Measurements from ENCODE around the gene LRRC41.
A peak's percentile ranks its signal among the peaks of the same experiment; 100 is the strongest.

The LRRC41 gene

GRCh38 chr1:46247436-46248121 lies 55.8 kb downstream of the LRRC41 start, which contains the start of gene RAD54L (continued):
- TF ChIP-seq TSHZ1 (tag by site-specific recombination; IDR thresholded peaks at IDR 0.05; ENCODE audit: borderline replicate concordance) (no peak; the same call in 1 of the 2 replicates), MZF1 (tag by site-specific recombination; IDR thresholded peaks at IDR 0.05; ENCODE audit: borderline replicate concordance) (no peak), SP3 (tag by site-specific recombination; IDR thresholded peaks at IDR 0.05) (peak; percentile 96), ZIC2 (tag by site-specific recombination; IDR thresholded peaks at IDR 0.05) (peak; percentile 5; the same call in 1 of the 2 replicates), ZNF112 (tag by site-specific recombination; IDR thresholded peaks at IDR 0.05) (no peak), ZNF707 (tag by site-specific recombination; IDR thresholded peaks at IDR 0.05) (no peak), ZNF292 (tag by site-specific recombination; IDR thresholded peaks at IDR 0.05; ENCODE audit: borderline replicate concordance, low read depth) (no peak)

- Histone ChIP-seq H3K9me3 (ENCODE audit: control insufficient read depth, insufficient read depth, low read depth, low read length) (no peaks in the 10 kb centered on the region), H3K27ac (ENCODE audit: extremely low read depth, low read depth, low read length) (peak overlapping the region; percentile 40; the same call in 1 of the 2 replicates), H3K36me3 (ENCODE audit: control insufficient read depth in 2 of 2, insufficient read depth in 1 of 2, low read length in 2 of 2) (peaks cover 19 to 34% of the 10 kb centered on the region in 2 experiments), H3K4me3 (ENCODE audit: low read depth, low read length) (peak overlapping the region; percentile 68), H3K4me1 (ENCODE audit: control insufficient read depth, insufficient read depth, low read length) (peaks cover 4% of the 10 kb centered on the region; the same call in 1 of the 2 replicates)
- POLR2A ChIA-PET = interaction anchor here (0.6 to 1.9 kb wide), 36 partner anchors 9 to 1428 kb away, joined by 3 to 16 read pairs (median 4); partner anchors contain the start of genes GPBP1L1, LRRC41, LURAP1 and MUTYH
- CTCF ChIA-PET = interaction anchor here (0.5 to 2.9 kb wide), 7 partner anchors 11 to 1454 kb away, joined by 3 to 23 read pairs (median 3); no protein-coding TSS in a partner anchor
- TF ChIP-seq ZNF2 (tag by site-specific recombination; IDR thresholded peaks at IDR 0.05) (no peak), HIC1 (tag by site-specific recombination; IDR thresholded peaks at IDR 0.05) (peak; percentile 69; the same call in 1 of the 2 replicates), ZNF24 (tag by site-specific recombination; IDR thresholded peaks at IDR 0.05) (0 out of 2 replicates have a peak, but pooled peaks have one; percentile 32), ZNF621 (tag by site-specific recombination; IDR thresholded peaks at IDR 0.05) (no peak), ZNF10 (tag by site-specific recombination; IDR thresholded peaks at IDR 0.05) (no peak), KLF9 (tag by site-specific recombination; IDR thresholded peaks at IDR 0.05; ENCODE audit: low read depth) (peak; percentile 57; the same call in 1 of the 2 replicates), ZNF292 (tag by site-specific recombination; IDR thresholded peaks at IDR 0.05; ENCODE audit: borderline replicate concordance, low read depth) (no peak), ZBTB44 (tag by site-specific recombination; IDR thresholded peaks at IDR 0.05) (no peak), PRDM2 (tag by site-specific recombination; IDR thresholded peaks at IDR 0.05; ENCODE audit: borderline replicate concordance) (no peak), KLF8 (tag by site-specific recombination; IDR thresholded peaks at IDR 0.05) (peak; percentile 61; the same call in 1 of the 2 replicates), ZNF335 (tag by site-specific recombination; conservative IDR thresholded peaks at IDR 0.05) (peak; percentile 91), ZNF416 (tag by site-specific recombination; IDR thresholded peaks at IDR 0.05) (no peak), ZSCAN16 (tag by site-specific recombination; IDR thresholded peaks at IDR 0.05) (no peak), SCRT2 (tag by site-specific recombination; IDR thresholded peaks at IDR 0.05) (peak; percentile 87)
Measured at GRCh38 chr1:46246548-46247435, 56.6 kb downstream of the LRRC41 start.

All from HEK293 (cell line).